NB4 (cell line): ENCODE results near the gene MKLN1.

Experiments
- CTCF ChIP-seq: IDR thresholded peaks from one replicate; pipeline ENCODE4 v1.5.1; 2012; ENCODE audit warnings: low read depth, low read length
- MAX ChIP-seq: IDR thresholded peaks from 2 replicates; pipeline ENCODE4 v1.6.1; 2011; ENCODE audit warnings: low read depth, low read length
- MYC ChIP-seq: IDR thresholded peaks from 2 replicates; pipeline ENCODE4 v1.6.1; 2011; ENCODE audit warnings: low read depth, low read length
- POLR2A ChIP-seq: IDR thresholded peaks from 2 replicates; pipeline ENCODE4 v1.6.1; 2011; ENCODE audit warnings: mild to moderate bottlenecking; ENCODE audit not compliant: insufficient read length; ENCODE audit errors: extremely low read depth

- TF ChIP-seq MAX (no peak), CTCF (no peak), POLR2A (no peak), MYC (no peak)
Observed at GRCh38 chr7:131390275-131390674, 62.6 kb downstream of the MKLN1 start.
